ENCODE measurements around the gene TFRC.
"Not testable (repeated sequence)": the region's sequence is repeated elsewhere in the genome, so short reads cannot be mapped to it uniquely, and the experiment has no call there.

Gene TFRC

DNA sequence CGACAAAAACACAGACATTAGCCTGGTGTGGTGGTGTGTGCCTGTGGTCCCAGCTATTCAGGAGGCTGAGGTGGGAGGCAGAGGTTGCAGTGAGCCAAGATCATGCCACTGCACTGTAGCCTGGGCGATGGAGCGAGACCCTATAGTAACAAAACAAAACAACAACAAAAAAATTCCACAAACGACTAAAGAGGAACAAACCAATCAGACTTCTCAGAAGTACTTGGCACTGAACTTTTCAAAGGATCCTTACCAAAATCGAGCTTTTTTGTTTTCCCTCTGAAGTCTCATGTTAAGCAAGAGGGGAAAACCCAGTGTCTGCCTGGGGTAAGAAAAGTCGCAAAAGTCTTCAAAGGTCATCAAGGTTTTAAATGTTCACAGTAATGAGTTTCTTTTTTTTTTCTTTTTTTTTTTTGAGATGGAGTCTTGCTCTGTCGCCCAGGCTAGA is 30.1 kb upstream of the TFRC start:
- Histone ChIP-seq H3K4me3 (ENCODE audit: low read depth in 1 of 2, low read length in 2 of 2) (no peak overlapping the region), H3K4me1 (ENCODE audit: control insufficient read depth in 1 of 2, insufficient read depth in 2 of 2, low read length in 2 of 2) (no peaks in the 10 kb centered on the region), H3K27ac (ENCODE audit: low read length) (no peak overlapping the region), H3K36me3 (ENCODE audit: control insufficient read depth in 1 of 2, insufficient read depth in 2 of 2, low read length in 2 of 2) (no peaks in the 10 kb centered on the region), H3K27me3 (ENCODE audit: low read depth, low read length) (no peaks in the 10 kb centered on the region), H3K9me3 (ENCODE audit: control insufficient read depth in 1 of 2, low read length in 2 of 2) (no peaks in the 10 kb centered on the region)

DNA sequence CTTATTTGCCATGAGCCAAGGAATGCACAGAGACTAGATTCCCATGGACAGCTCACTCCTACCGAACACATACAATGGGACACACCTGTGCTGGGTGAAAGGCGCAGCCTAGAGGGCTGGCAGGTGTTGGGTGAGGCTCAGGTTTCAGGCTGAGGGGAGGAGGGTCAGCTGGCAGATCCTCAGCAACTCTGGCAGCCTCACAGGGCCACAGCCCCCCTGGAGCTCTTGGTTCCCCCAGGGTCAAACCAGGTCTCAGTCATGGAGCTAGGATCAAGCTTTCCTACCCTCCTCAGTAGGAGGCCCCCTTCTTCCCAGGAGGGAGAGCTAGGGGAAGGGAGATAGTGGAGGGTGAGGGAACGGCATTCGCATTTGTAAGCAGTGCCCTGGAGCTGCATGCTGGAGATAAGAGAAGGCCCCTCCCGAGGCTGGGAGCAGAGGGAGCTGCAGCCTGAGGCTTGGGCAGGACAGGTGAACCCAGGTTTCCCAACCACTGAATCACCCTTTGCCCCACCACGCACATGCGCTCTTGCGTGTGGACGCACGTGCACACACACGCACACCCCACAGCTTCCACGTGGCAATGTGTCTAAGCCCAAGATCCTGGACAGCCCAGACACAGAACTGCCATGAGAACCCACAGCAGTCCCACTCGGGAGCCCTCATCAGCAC is 26.3 kb upstream of the TFRC start:
- Histone ChIP-seq H3K36me3 (ENCODE audit: control insufficient read depth in 1 of 2, insufficient read depth in 2 of 2, low read length in 2 of 2) (no peaks in the 10 kb centered on the region), H3K9me3 (ENCODE audit: control insufficient read depth in 1 of 2, low read length in 2 of 2) (no peaks in the 10 kb centered on the region), H3K4me3 (ENCODE audit: low read depth in 1 of 2, low read length in 2 of 2) (no peak overlapping the region), H3K4me1 (ENCODE audit: control insufficient read depth in 1 of 2, insufficient read depth in 2 of 2, low read length in 2 of 2) (no peaks in the 10 kb centered on the region), H3K27ac (ENCODE audit: low read length) (no peak overlapping the region), H3K27me3 (ENCODE audit: low read depth, low read length) (no peaks in the 10 kb centered on the region)

DNA sequence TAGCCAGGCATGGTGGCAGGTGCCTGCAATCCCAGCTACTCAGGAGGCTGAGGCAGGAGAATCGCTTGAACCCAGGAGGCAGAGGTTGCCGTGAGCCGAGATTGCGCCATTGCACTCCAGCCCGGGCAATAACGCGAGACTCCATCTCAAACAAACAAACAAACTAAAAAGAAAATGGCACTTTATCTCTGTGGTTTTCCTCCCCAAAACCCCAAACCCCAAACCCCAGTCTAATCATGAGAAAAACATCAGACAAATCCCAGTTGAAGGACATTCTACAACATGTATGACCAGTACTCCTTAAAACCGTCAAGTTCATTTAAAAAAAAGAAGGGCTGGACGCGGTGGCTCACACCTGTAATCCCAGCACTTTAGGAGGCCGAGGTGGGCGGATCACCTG is 22.8 kb upstream of the TFRC start:
- H3K27me3 ChIP-seq (ENCODE audit: low read depth, low read length); H3K4me3 ChIP-seq (ENCODE audit: low read depth in 1 of 2, low read length in 2 of 2): not testable (repeated sequence)

DNA sequence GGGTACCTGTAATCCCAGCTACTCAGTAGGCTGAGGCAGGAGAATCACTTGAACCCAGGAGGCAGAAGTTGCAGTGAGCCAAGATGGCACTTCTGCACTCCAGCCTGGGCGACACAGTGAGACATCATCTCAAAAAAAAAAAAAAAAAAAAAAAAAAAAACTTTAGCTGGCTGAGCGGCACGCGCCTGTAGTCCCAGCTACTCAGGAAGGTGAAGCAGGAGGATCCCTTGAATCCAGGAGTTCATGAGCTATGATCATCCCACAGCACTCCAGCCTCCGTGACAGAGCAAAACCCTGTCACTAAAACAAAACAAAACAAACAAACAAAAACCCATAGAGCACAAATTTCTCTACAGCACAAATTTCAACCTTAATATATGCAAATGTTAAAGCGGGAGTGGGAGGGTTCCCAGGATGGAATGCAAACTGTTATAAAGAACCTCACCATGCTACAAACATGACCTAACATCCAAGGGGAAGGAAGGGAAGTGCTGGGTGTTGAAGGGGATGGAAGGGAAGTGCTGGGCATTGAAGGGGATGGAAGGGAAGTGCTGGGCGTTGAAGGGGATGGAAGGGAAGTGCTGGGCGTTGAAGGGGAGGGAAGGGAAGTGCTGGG is 16.6 kb upstream of the TFRC start:
- not testable (repeated sequence) for H3K36me3 ChIP-seq (ENCODE audit: control insufficient read depth in 1 of 2, insufficient read depth in 2 of 2, low read length in 2 of 2); H3K27me3 ChIP-seq (ENCODE audit: low read depth, low read length); H3K4me3 ChIP-seq (ENCODE audit: low read depth in 1 of 2, low read length in 2 of 2); H3K9me3 ChIP-seq (ENCODE audit: control insufficient read depth in 1 of 2, low read length in 2 of 2); H3K27ac ChIP-seq (ENCODE audit: low read length); H3K4me1 ChIP-seq (ENCODE audit: control insufficient read depth in 1 of 2, insufficient read depth in 2 of 2, low read length in 2 of 2)

More for the DNA sequence above, 22.8 kb upstream of the TFRC start:
- not testable (repeated sequence) for H3K9me3 ChIP-seq (ENCODE audit: control insufficient read depth in 1 of 2, low read length in 2 of 2); H3K27ac ChIP-seq (ENCODE audit: low read length); H3K4me1 ChIP-seq (ENCODE audit: control insufficient read depth in 1 of 2, insufficient read depth in 2 of 2, low read length in 2 of 2); H3K36me3 ChIP-seq (ENCODE audit: control insufficient read depth in 1 of 2, insufficient read depth in 2 of 2, low read length in 2 of 2)

DNA sequence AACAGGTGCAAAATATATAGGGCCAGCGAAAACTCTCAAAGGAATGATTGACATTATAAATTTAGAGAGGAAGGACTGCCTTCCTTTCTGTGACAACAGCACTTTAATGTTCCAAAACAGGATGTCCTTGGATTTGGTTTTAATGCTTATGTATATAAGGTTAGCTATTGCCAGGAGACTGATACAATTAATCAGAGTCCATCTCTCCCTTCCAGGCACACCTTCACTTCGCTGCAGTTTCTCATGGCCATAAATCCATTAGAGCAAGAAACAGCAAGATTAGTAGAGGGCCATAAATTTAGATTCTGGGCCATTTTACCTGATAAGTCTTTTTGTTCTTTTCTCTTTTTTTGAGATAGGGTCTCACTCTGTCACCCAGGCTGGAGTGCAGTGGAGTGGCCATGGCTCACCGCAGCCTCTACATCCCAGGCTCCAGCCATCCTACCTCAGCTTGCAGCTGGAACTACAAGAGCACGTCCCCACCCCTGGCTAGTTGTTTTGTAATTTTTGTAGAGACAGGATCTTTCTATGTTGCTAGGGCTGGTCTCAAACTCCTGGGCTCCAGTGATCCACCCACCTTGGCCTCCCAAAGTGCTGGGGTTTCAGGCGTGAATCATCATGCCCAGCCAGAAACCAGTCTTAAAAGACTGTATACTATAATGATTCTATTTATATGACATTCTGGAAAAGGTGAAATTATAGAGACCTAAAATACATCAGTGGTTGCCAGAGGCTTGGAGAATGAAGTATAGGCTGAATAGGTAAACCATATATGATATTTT is 15.7 kb upstream of the TFRC start:
- Histone ChIP-seq H3K36me3 (ENCODE audit: control insufficient read depth in 1 of 2, insufficient read depth in 2 of 2, low read length in 2 of 2) (no peaks in the 10 kb centered on the region), H3K4me3 (ENCODE audit: low read depth in 1 of 2, low read length in 2 of 2) (no peak overlapping the region), H3K4me1 (ENCODE audit: control insufficient read depth in 1 of 2, insufficient read depth in 2 of 2, low read length in 2 of 2) (peaks cover 0 to 7% of the 10 kb centered on the region in 2 donors), H3K27ac (ENCODE audit: low read length) (peak overlapping the region; percentile 53), H3K27me3 (ENCODE audit: low read depth, low read length) (no peaks in the 10 kb centered on the region), H3K9me3 (ENCODE audit: control insufficient read depth in 1 of 2, low read length in 2 of 2) (no peaks in the 10 kb centered on the region)

DNA sequence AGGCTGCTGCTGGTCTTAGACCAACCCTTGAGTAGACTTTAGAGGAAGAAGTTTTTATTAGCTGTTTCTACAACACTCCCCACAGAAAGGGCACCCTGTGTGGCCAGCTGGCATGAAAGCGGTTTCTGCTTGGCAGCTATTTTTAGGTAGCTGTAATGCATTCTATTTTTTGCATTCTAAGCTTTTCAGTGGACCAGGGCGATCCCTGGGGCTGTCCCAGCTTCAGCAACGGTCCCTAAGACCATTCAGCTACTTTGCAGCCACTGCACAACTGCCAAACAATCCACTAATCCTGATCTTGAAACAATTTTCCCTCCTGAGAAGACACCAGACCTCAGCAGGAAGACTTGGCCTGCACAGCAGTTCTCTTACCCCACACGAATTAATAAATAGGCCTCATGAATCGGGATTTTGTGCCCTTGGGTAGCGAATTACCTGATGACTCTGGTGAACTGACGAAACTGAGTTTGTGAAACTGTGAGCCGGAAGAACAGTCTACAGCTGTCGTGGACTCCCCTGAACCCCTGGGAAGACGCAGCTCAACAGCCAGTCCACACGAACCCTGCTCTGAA is 14.6 kb upstream of the TFRC start:
- H3K4me3 ChIP-seq (ENCODE audit: low read depth in 1 of 2, low read length in 2 of 2) = no peak overlapping the region
- H3K4me1 ChIP-seq (ENCODE audit: control insufficient read depth in 1 of 2, insufficient read depth in 2 of 2, low read length in 2 of 2) = peaks cover 0 to 7% of the 10 kb centered on the region in 2 donors
- H3K9me3 ChIP-seq (ENCODE audit: control insufficient read depth in 1 of 2, low read length in 2 of 2) = no peaks in the 10 kb centered on the region
- no peaks in the 10 kb centered on the region for H3K36me3 ChIP-seq (ENCODE audit: control insufficient read depth in 1 of 2, insufficient read depth in 2 of 2, low read length in 2 of 2)
- peak overlapping the region; percentile 53 for H3K27ac ChIP-seq (ENCODE audit: low read length)
- no peaks in the 10 kb centered on the region for H3K27me3 ChIP-seq (ENCODE audit: low read depth, low read length)

DNA sequence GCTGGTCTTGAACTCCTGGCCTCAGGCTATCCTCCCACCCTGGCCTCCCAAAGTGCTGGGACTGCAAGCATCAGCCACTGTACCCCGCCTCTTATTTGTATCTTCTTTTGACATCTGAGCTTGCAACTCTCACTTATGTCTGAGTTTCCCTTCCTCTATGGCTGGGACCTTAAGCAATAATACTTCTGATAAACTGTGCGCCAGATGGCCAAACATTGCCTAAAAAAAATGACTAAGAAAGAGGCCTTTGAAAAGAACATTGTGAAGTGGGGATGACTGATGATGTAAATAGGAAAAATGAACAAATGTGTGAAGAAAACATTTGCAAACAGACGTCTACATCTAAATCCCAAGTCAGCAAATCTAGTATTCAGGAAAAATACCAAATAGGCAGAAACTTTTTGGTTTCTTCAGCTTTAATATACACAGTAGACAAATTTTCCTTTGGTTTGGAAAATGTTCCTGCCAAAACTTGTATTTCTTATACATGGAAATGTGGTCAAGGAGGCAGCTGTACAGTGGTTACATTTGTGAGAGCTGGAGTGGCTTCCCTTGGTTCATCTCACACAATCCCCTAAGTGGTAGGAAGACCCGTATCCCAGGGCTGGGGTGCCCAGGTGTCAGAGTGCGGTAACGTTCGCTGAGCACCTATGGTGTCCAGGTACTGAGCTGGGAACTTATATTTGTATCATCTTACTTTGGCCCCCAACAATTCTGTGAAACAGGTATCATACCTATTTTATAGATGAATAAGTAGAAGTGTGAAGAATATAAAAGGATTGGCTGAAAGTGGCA is 11.6 kb upstream of the TFRC start:
- no peaks in the 10 kb centered on the region for H3K9me3 ChIP-seq (ENCODE audit: control insufficient read depth in 1 of 2, low read length in 2 of 2)
- peak overlapping the region; percentile 24 for H3K27ac ChIP-seq (ENCODE audit: low read length)

DNA sequence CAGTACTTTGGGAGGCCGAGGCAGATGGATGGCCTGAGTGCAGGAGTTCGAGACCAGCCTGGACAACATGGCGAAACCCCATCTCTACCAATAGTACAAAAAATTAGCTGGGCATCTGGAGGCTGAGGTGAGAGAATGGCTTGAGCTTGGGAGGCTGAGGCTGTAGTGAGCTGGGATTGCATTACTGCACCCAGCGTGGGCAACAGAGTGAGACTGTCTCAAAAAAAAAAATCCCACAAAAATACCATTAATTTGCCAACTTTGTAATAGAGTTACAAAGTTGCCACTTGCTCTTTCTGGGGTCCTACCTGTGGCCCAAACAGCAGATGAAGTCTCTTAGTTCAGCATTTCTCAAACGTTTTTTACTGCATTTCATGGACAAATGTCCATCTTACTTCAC is 6.0 kb upstream of the TFRC start:
- Histone ChIP-seq H3K4me1 (ENCODE audit: control insufficient read depth in 1 of 2, insufficient read depth in 2 of 2, low read length in 2 of 2) (no peaks in the 10 kb centered on the region), H3K27ac (ENCODE audit: low read length) (no peak overlapping the region), H3K27me3 (ENCODE audit: low read depth, low read length) (no peaks in the 10 kb centered on the region), H3K9me3 (ENCODE audit: control insufficient read depth in 1 of 2, low read length in 2 of 2) (no peaks in the 10 kb centered on the region), H3K36me3 (ENCODE audit: control insufficient read depth in 1 of 2, insufficient read depth in 2 of 2, low read length in 2 of 2) (no peaks in the 10 kb centered on the region), H3K4me3 (ENCODE audit: low read depth in 1 of 2, low read length in 2 of 2) (no peak overlapping the region)

More for the DNA sequence above, 11.6 kb upstream of the TFRC start:
- H3K27me3 ChIP-seq (ENCODE audit: low read depth, low read length) = no peaks in the 10 kb centered on the region
- H3K36me3 ChIP-seq (ENCODE audit: control insufficient read depth in 1 of 2, insufficient read depth in 2 of 2, low read length in 2 of 2) = no peaks in the 10 kb centered on the region
- peaks cover 0 to 7% of the 10 kb centered on the region in 2 donors for H3K4me1 ChIP-seq (ENCODE audit: control insufficient read depth in 1 of 2, insufficient read depth in 2 of 2, low read length in 2 of 2)
- H3K4me3 ChIP-seq (ENCODE audit: low read depth in 1 of 2, low read length in 2 of 2) = no peak overlapping the region

DNA sequence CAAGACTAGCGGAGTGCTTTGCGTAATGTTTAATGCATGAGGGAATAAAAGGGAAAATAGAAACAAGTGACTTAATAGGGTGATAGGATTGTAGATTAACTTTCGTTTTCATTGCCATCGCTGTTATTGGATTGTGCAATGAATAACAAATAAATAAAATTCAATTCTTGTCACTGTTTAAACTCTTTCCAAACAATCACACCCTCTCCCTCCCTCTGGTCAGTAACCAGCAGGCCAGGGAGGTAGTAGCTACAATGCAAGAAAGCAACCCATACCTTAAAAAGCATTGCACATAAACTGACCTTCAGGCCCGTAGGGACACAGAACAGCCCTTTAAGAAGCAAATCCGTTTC is 705 bp upstream of the TFRC start:
- Histone ChIP-seq H3K4me1 (ENCODE audit: control insufficient read depth in 1 of 2, insufficient read depth in 2 of 2, low read length in 2 of 2) (peaks cover 0 to 20% of the 10 kb centered on the region in 2 donors), H3K27me3 (ENCODE audit: low read depth, low read length) (no peaks in the 10 kb centered on the region), H3K4me3 (ENCODE audit: low read depth in 1 of 2, low read length in 2 of 2) (peak overlapping the region; percentile 84 to 98), H3K27ac (ENCODE audit: low read length) (peak overlapping the region; percentile 76), H3K9me3 (ENCODE audit: control insufficient read depth in 1 of 2, low read length in 2 of 2) (no peaks in the 10 kb centered on the region), H3K36me3 (ENCODE audit: control insufficient read depth in 1 of 2, insufficient read depth in 2 of 2, low read length in 2 of 2) (no peaks in the 10 kb centered on the region)

DNA sequence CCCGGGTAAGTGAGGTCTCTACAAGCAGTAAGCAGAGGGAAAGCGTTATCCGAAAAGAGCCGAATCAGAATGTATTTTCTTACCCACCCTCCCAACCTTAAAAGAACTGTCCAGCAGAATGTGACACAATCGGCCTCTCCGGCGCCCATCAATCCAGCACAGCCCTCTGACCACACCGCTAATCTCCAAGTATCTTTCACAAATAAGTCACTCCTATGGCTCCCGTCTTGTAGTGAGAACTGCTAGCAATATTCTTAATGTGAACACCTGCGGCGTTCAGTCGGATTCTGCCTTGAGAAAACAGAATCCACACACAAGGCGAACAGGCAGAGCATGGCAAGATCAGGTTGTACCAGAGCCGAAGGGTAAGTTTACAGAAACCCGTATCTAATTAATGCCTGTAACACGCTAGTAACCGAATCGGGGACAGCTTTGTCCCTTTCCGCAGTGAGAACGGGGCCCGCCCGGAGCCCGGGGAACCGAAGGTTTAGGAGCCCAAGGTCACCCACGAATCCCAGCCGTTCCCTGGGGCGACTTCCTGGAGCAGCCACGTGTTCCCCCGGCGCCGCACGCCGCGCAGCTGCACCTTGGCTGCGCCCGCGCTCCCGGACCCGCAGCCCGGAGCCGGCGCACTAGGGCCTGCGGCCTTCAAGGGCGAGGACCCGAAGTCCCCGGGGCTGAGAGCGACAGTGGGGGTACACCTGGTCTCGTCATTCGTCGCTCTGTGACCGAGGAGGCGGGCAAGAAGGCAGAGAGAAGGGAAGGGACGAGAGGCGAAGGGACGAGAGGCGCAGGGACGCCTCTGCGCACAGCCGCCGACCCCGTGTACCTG is 672 bp downstream of the TFRC start:
- Histone ChIP-seq H3K36me3 (ENCODE audit: control insufficient read depth in 1 of 2, insufficient read depth in 2 of 2, low read length in 2 of 2) (no peaks in the 10 kb centered on the region), H3K4me1 (ENCODE audit: control insufficient read depth in 1 of 2, insufficient read depth in 2 of 2, low read length in 2 of 2) (peaks cover 0 to 20% of the 10 kb centered on the region in 2 donors), H3K27me3 (ENCODE audit: low read depth, low read length) (no peaks in the 10 kb centered on the region), H3K27ac (ENCODE audit: low read length) (peak overlapping the region; percentile 89), H3K4me3 (ENCODE audit: low read depth in 1 of 2, low read length in 2 of 2) (peak overlapping the region; percentile 84 to 98), H3K9me3 (ENCODE audit: control insufficient read depth in 1 of 2, low read length in 2 of 2) (no peaks in the 10 kb centered on the region)

Data from muscle layer of duodenum (tissue), 2 donors.